HepG2 (cell line): ENCODE measurements around the gene PROM2. TPM values are rescaled to one million over a fixed set of nuclear protein-coding genes. Genes with fewer than 3 reads are reported as not detected.

Experiments used
- ATAC-seq: fragments of 200-7000 bp; cut with Tn5 transposase; 3 replicates; pipeline ENCODE4 v1.9.1; 2020; ENCODE audit warnings: mild to moderate bottlenecking, moderate library complexity
- BruUV-seq: library from RNA; stranded (reverse); fragments of 400-500 nt; replicated peaks from 2 replicates; lab custom pipeline; 2021; lab: Mats Ljungman, UMichigan
- CTCF ChIA-PET: fragments of 300-600 bp; formaldehyde crosslinking; extraction: SDS; loops from one replicate; lab custom pipeline; 2021; ENCODE audit warnings: low total read pairs, inconsistent platforms, low intra/inter-chr PET ratio; lab: Yijun Ruan, JAX
- POLR2A ChIA-PET: fragments of 350-600 bp; sonication (Branson Sonifier 250); formaldehyde crosslinking; loops from one replicate; lab custom pipeline; 2020; ENCODE audit warnings: antibody characterized with exemption, inconsistent platforms; lab: Yijun Ruan, JAX
- DNase-seq: peaks from one replicate; pipeline ENCODE4 v3.0.0-alpha.2; 2015; ENCODE audit warnings: low spot score
- FAIRE-seq: peaks from 3 replicates; lab custom pipeline; 2011; peaks lifted over from hg19 to GRCh38; lab: Jason Lieb, UNC
- H2AFZ ChIP-seq: one replicate; pipeline ENCODE4 v1.6.1; 2011; ENCODE audit warnings: low read length, inconsistent platforms
- H3K27ac ChIP-seq: fragments of 300-600 bp; 3 replicates; pipeline ENCODE4 v1.8.0; 2011; ENCODE audit warnings: mixed run types, mild to moderate bottlenecking, mixed read lengths, low read length, inconsistent platforms; ENCODE audit not compliant: insufficient read depth; ENCODE audit errors: extremely low read length
- H3K27me3 ChIP-seq, 2 experiments: fragments of 200-600 bp in 1 of 2; 2 replicates in 1 of 2; 3 replicates in 1 of 2; pipeline versions ENCODE4 v1.6.0 to v1.8.0; 2011; ENCODE audit warnings: low read length in 2 of 2, mild to moderate bottlenecking in 2 of 2, moderate library complexity in 2 of 2, inconsistent platforms in 1 of 2; ENCODE audit not compliant: insufficient read depth in 2 of 2, control insufficient read depth in 1 of 2
- H3K36me3 ChIP-seq, 2 experiments: fragments of 200-600 bp in 1 of 2; replicated peaks in 1 of 2; 2 replicates in 1 of 2; 3 replicates in 1 of 2; pipeline versions ENCODE4 v1.5.1 to v1.8.0; 2011; ENCODE audit warnings: low read length in 2 of 2, inconsistent platforms in 1 of 2; ENCODE audit not compliant: insufficient read depth in 2 of 2, control insufficient read depth in 1 of 2
- H3K4me1 ChIP-seq: 2 replicates; pipeline ENCODE4 v1.5.1; 2012; ENCODE audit warnings: low read length, inconsistent platforms; ENCODE audit not compliant: insufficient read depth
- H3K4me2 ChIP-seq: 2 replicates; pipeline ENCODE4 v1.6.0; 2011; ENCODE audit warnings: low read depth, low read length, inconsistent platforms
- H3K4me3 ChIP-seq, 3 experiments: fragments of 200-600 bp in 1 of 3; sonication (generic), shearing (Covaris generic) in 1 of 3; replicated peaks in 1 of 3; 2 replicates each; pipeline ENCODE4 v1.5.1; 2011 to 2016; ENCODE audit warnings: low read length in 3 of 3, inconsistent platforms in 2 of 3, low read depth in 2 of 3, mild to moderate bottlenecking in 2 of 3, control low read depth in 1 of 3, mixed read lengths in 1 of 3; ENCODE audit not compliant: insufficient read depth in 1 of 3
- H3K79me2 ChIP-seq: one replicate; pipeline ENCODE4 v1.6.1; 2011; ENCODE audit warnings: low read length, inconsistent platforms; ENCODE audit not compliant: insufficient read depth
- H3K9ac ChIP-seq: 2 replicates; pipeline ENCODE4 v1.6.0; 2011; ENCODE audit warnings: mild to moderate bottlenecking, low read depth, low read length, inconsistent platforms; ENCODE audit not compliant: insufficient read depth
- H3K9me3 ChIP-seq: 2 replicates; pipeline ENCODE4 v1.5.1; 2012; ENCODE audit warnings: mild to moderate bottlenecking, low read length
- H4K20me1 ChIP-seq: 2 replicates; pipeline ENCODE4 v1.6.0; 2011; ENCODE audit warnings: inconsistent platforms, mild to moderate bottlenecking, low read length, moderate library complexity; ENCODE audit not compliant: insufficient read depth
- CREB1 ChIP-seq, 2 experiments: fragments of 450-650 bp in 1 of 2; IDR thresholded peaks; 2 replicates each; pipeline ENCODE4 v1.6.1; 2016 to 2017; ENCODE audit warnings: control low read depth in 1 of 2, mild to moderate bottlenecking in 1 of 2, missing compliant biosample characterization in 1 of 2, missing genetic modification characterization in 1 of 2
- FOXP1 ChIP-seq, 2 experiments: fragments of 450-650 bp in 1 of 2; IDR thresholded peaks; 2 replicates each; pipeline ENCODE4 v1.6.1; 2017 to 2018; ENCODE audit warnings: antibody characterized with exemption in 1 of 2
- ISL2 ChIP-seq: sonication (generic); formaldehyde crosslinking; IDR thresholded peaks from 2 replicates; pipeline ENCODE4 v1.5.0; 2020; ENCODE audit warnings: missing genetic modification reagents
- NFIC ChIP-seq: IDR thresholded peaks from 2 replicates; pipeline ENCODE4 v1.6.1; 2012; ENCODE audit warnings: mild to moderate bottlenecking, low read length, inconsistent platforms
- RFXAP ChIP-seq: sonication (generic); formaldehyde crosslinking; IDR thresholded peaks from 2 replicates; pipeline ENCODE4 v1.4.0; 2020; ENCODE audit warnings: missing genetic modification reagents, borderline replicate concordance
- SPEN ChIP-seq: sonication (generic); formaldehyde crosslinking; IDR thresholded peaks from 2 replicates; pipeline ENCODE4 v1.5.1; 2020; ENCODE audit warnings: low read depth, mild to moderate bottlenecking, missing genetic modification reagents
- ZBTB39 ChIP-seq: sonication (generic); formaldehyde crosslinking; IDR thresholded peaks from 2 replicates; pipeline ENCODE4 v1.5.0; 2020; ENCODE audit warnings: missing genetic modification reagents
- ZBTB8A ChIP-seq: sonication (generic); formaldehyde crosslinking; IDR thresholded peaks from 2 replicates; pipeline ENCODE4 v1.4.0; 2020; ENCODE audit warnings: mild to moderate bottlenecking, low read depth, missing genetic modification reagents, borderline replicate concordance
- ZNF225 ChIP-seq: sonication (generic); formaldehyde crosslinking; IDR thresholded peaks from 2 replicates; pipeline ENCODE4 v1.4.0; 2020; ENCODE audit warnings: mild to moderate bottlenecking, missing genetic modification reagents
- ZNF407 ChIP-seq: sonication (generic); formaldehyde crosslinking; IDR thresholded peaks from one replicate; pipeline ENCODE4 v1.5.1; 2020; ENCODE audit warnings: mild to moderate bottlenecking, missing genetic modification reagents; ENCODE audit errors: not compliant biosample characterization
- WGBS: methylation state at CpG from one replicate; pipeline ENCODE4 v1.1.6; 2017; ENCODE audit warnings: low lambda C conversion rate; 5-methylcytosine and 5-hydroxymethylcytosine counted together
- in situ Hi-C: cut with HindIII; loops from 2 replicates; pipeline ENCODE4 v1.10.0; 2017; ENCODE audit warnings: low pct_unique_long_range_greater_than_20kb; ENCODE audit not compliant: extremely low pct_ligation_motif_present
- intact Hi-C: fragments of 100-400 bp; cut with micrococcal nuclease; formaldehyde crosslinking; loops from one replicate; pipeline ENCODE4 v1.10.0; 2022; ENCODE audit not compliant: unreplicated experiment
- polyA plus RNA-seq, 8 experiments: library from polyadenylated mRNA; depleted of rRNA in 3 of 8; stranded (reverse) in 7 of 8; unstranded in 1 of 8; fragments of >200 nt; fragmentation: Illumina TruSeq in 4 of 8; extraction: Trizol in 4 of 8; gene quantifications; 2 replicates each; pipeline versions ENCODE4 v1.2.1 to v1.2.3, GENCODE V29; 2011 to 2016; ENCODE audit warnings: low read depth in 4 of 8, missing spikeins in 1 of 8, mixed read lengths in 1 of 8; ENCODE audit not compliant: insufficient read depth in 1 of 8
- total RNA-seq, 5 experiments: library from RNA; depleted of rRNA; stranded (reverse); fragments of >200 nt; fragmentation: Illumina TruSeq; extraction: Trizol; gene quantifications; 2 replicates each; pipeline ENCODE4 v1.2.3, GENCODE V29; 2016; ENCODE audit warnings: low read depth in 1 of 5

PROM2 gene
- total and polyA plus RNA-seq, 2 of the 13 experiments (the other 11 are each of a cell fraction or from before 2014, with no cell fraction given): not detected

GRCh38 chr2:95292623-95293260, 18.5 kb downstream of the PROM2 start (continued):
- TF ChIP-seq ZNF407: no peak

GRCh38 chr2:95294579-95295250, 20.5 kb downstream of the PROM2 start:
- no peak overlapping the region for H3K27ac ChIP-seq
- H3K79me2 ChIP-seq: no peaks in the 10 kb centered on the region
- intact Hi-C loops: no loop called here
- H3K9me3 ChIP-seq: 0 out of 2 replicates have a peak, but pooled peaks cover 3% of the 10 kb centered on the region
- no peak for FAIRE-seq
- ChIA-PET POLR2A (no interaction called here), CTCF (no interaction called here)
- ATAC-seq: no peak
- H3K4me1 ChIP-seq: no peaks in the 10 kb centered on the region
- H4K20me1 ChIP-seq: no peaks in the 10 kb centered on the region; the same call in 1 of the 2 replicates
- DNase-seq: no peak
- 22% methylated on average over 9 of the region's 19 CpGs for WGBS
- no peak overlapping the region for H2AFZ ChIP-seq
- BruUV-seq: no TSS peak
- no peak overlapping the region for H3K4me3 ChIP-seq
- H3K36me3 ChIP-seq: no peaks in the 10 kb centered on the region
- no peak overlapping the region for H3K9ac ChIP-seq
- in situ Hi-C loops: no loop called here
- peaks cover 7 to 62% of the 10 kb centered on the region in 2 experiments; a peak in 3 of 5 replicates for H3K27me3 ChIP-seq
- H3K4me2 ChIP-seq: no peak overlapping the region
- TF ChIP-seq SPEN: no peak
- no peak for TF ChIP-seq CREB1 (IDR thresholded peaks at IDR 0.05)
- TF ChIP-seq CREB1 (CRISPR knock-in tag; IDR thresholded peaks at IDR 0.05): no peak
- TF ChIP-seq ZBTB39 (CRISPR knock-in tag): no peak
- TF ChIP-seq ISL2 (CRISPR knock-in tag): no peak
- TF ChIP-seq ZNF225 (CRISPR knock-in tag): no peak
- TF ChIP-seq ZBTB8A (CRISPR knock-in tag): no peak
- TF ChIP-seq NFIC: no peak
- no peak for TF ChIP-seq FOXP1 (IDR thresholded peaks at IDR 0.05)
- TF ChIP-seq FOXP1 (CRISPR knock-in tag; IDR thresholded peaks at IDR 0.05): no peak
- TF ChIP-seq RFXAP (CRISPR knock-in tag): no peak
